OCI-LY7 (cell line): ENCODE data around the gene SMIM29. TPM values are rescaled to one million over a fixed set of nuclear protein-coding genes. Genes with fewer than 3 reads are reported as not detected.

Experiments
- BruUV-seq: library from RNA; stranded (reverse); fragments of 400-500 nt; replicated peaks from 2 replicates; lab custom pipeline; 2021; lab: Mats Ljungman, UMichigan
- CTCF ChIA-PET: fragments of 300-600 bp; sonication (Branson Sonifier 250); formaldehyde crosslinking; loops from one replicate; lab custom pipeline; 2022; ENCODE audit warnings: antibody characterized with exemption; ENCODE audit not compliant: unreplicated experiment; lab: Charles Lee
- POLR2A ChIA-PET: fragments of 300-600 bp; sonication (Branson Sonifier 250); formaldehyde crosslinking; loops from one replicate; lab custom pipeline; 2022; ENCODE audit warnings: antibody characterized with exemption; lab: Charles Lee
- DNase-seq: peaks from one replicate; pipeline ENCODE4 v3.0.0-alpha.2; 2015; ENCODE audit warnings: low spot score
- H2AFZ ChIP-seq: fragments of 200-600 bp; sonication (generic), shearing (Covaris generic); 2 replicates; pipeline ENCODE4 v1.6.1; 2014; ENCODE audit warnings: mild to moderate bottlenecking, antibody characterized with exemption, low read length, moderate library complexity
- H3K27ac ChIP-seq: fragments of 200-600 bp; sonication (generic); 2 replicates; pipeline ENCODE4 v1.5.1; 2014; ENCODE audit warnings: mixed run types, low read depth, mild to moderate bottlenecking, moderate library complexity, low read length, inconsistent platforms; ENCODE audit not compliant: poor library complexity, severe bottlenecking
- H3K36me3 ChIP-seq: fragments of 200-600 bp; sonication (generic); 2 replicates; pipeline ENCODE4 v1.6.1; 2014; ENCODE audit warnings: mild to moderate bottlenecking, antibody characterized with exemption, low read length, moderate library complexity, mixed read lengths; ENCODE audit not compliant: insufficient read depth
- H3K4me1 ChIP-seq: fragments of 200-600 bp; sonication (generic); 2 replicates; pipeline ENCODE4 v1.5.1; 2014; ENCODE audit warnings: mild to moderate bottlenecking, low read length; ENCODE audit not compliant: insufficient read depth, poor library complexity, severe bottlenecking
- H3K4me2 ChIP-seq: fragments of 200-600 bp; sonication (generic); 2 replicates; pipeline ENCODE4 v1.6.1; 2014; ENCODE audit warnings: mild to moderate bottlenecking, low read length
- H3K4me3 ChIP-seq: fragments of 200-600 bp; sonication (generic); 2 replicates; pipeline ENCODE4 v1.5.1; 2014; ENCODE audit warnings: mild to moderate bottlenecking, low read depth, low read length; ENCODE audit not compliant: poor library complexity, severe bottlenecking
- H3K79me2 ChIP-seq: fragments of 200-600 bp; sonication (generic); 2 replicates; pipeline ENCODE4 v1.6.1; 2016; ENCODE audit warnings: low read depth, mild to moderate bottlenecking, low read length, moderate library complexity, mixed read lengths; ENCODE audit not compliant: insufficient read depth
- H3K9me2 ChIP-seq: fragments of 200-600 bp; sonication (generic); 2 replicates; pipeline ENCODE4 v1.6.1; 2016; ENCODE audit warnings: mild to moderate bottlenecking, low read length, mixed read lengths; ENCODE audit not compliant: insufficient read depth
- H3K9me3 ChIP-seq: fragments of 200-600 bp; sonication (generic); 2 replicates; pipeline ENCODE4 v1.6.1; 2014; ENCODE audit warnings: mild to moderate bottlenecking, mixed run types, low read length, mixed read lengths
- H4K20me1 ChIP-seq: fragments of 200-600 bp; sonication (generic); 2 replicates; pipeline ENCODE4 v1.6.1; 2014; ENCODE audit warnings: mild to moderate bottlenecking, antibody characterized with exemption, low read length, moderate library complexity, mixed read lengths; ENCODE audit not compliant: insufficient read depth
- CTCF ChIP-seq: fragments of 200-600 bp; sonication (generic); conservative IDR thresholded peaks from 2 replicates; pipeline ENCODE4 v1.5.1; 2014; ENCODE audit warnings: mild to moderate bottlenecking, antibody characterized with exemption, low read length, moderate library complexity, mixed read lengths
- EZH2phosphoT487 ChIP-seq: fragments of 200-600 bp; sonication (generic); IDR thresholded peaks from 2 replicates; pipeline ENCODE4 v1.6.1; 2018; ENCODE audit warnings: low read depth, borderline replicate concordance, mild to moderate bottlenecking, mixed run types, antibody characterized with exemption, low read length, moderate library complexity, mixed read lengths
- intact Hi-C: fragments of 100-400 bp; cut with micrococcal nuclease; formaldehyde crosslinking; loops from one replicate; pipeline ENCODE4 v1.10.0; 2022; ENCODE audit not compliant: unreplicated experiment
- total RNA-seq, 2 experiments: library from RNA; depleted of rRNA in 1 of 2; stranded (reverse); fragments of >200 nt in 1 of 2; shearing (Covaris generic) in 1 of 2; gene quantifications; 2 replicates each; pipeline ENCODE4 v1.2.3, GENCODE V29; 2014 to 2022

The SMIM29 gene
- total RNA-seq, 2 experiments from 2014 or later, result 17.3 to 21.3 TPM

DNA sequence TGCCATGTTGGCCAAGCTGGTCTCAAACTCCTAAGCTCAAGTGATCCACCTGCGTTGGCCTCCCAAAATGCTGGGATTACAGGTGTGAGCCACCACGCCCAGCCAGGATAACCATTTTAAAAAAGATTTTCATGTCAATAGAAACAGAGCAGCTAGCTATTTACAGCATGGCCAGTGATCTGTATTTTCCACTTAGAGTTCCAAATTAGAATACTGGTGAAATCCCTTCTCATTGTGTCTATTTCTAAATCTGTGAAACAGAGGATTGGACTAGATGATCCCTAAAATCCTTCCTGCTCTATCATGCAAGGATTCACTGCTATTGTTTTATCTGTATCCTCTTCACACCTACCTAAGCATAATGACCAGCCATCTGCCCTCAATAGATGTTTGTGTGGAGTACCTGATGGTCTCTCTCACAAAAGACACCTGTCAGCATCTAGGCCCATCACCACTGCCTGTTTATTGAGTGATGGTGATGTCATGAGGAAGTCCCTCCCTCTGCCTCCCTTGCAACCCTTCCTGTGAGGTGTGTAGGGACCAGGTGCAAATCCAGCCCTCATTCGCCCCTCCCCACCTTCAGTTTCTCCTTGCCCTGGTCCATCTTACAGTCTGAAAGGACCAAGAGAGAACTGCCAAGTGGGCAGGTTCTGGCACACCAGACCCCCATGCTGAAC lies 26.5 kb upstream of the SMIM29 start:
- Histone ChIP-seq H3K9me2 (no peaks in the 10 kb centered on the region), H3K4me1 (peaks cover 8% of the 10 kb centered on the region), H2AFZ (no peak overlapping the region), H3K79me2 (no peaks in the 10 kb centered on the region), H4K20me1 (no peaks in the 10 kb centered on the region), H3K4me2 (no peak overlapping the region), H3K4me3 (no peak overlapping the region), H3K9me3 (no peaks in the 10 kb centered on the region), H3K27ac (no peak overlapping the region), H3K36me3 (peaks cover 18% of the 10 kb centered on the region)
- no peak for TF ChIP-seq CTCF
- TF ChIP-seq EZH2phosphoT487, result no peak
- ChIA-PET CTCF (no interaction called here), POLR2A (interaction anchor here (0.6 kb wide), 1 partner anchor 197 kb away, joined by 3 read pairs; no protein-coding TSS in a partner anchor)
- peak; percentile 33 for DNase-seq
- intact Hi-C loops, result no loop called here
- no TSS peak for BruUV-seq

DNA sequence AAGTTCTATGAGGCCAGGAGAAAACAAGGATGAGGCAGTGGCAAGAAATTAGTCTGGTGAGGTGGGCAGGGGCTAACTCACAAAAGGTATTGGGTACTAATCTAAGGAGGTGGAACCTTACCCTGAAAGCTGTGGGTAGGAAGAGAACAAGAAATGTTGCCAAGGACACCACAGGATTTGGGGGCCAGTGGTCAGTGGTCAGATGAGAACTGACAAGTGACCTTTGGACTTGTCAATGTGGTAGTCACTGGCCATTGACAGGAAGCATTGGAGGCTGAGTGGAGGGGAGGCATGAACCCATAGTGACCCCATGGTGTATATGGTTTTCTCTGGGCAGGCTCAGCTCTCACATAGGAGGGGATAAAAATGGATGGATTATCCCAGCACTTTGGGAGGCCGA lies 25.3 kb upstream of the SMIM29 start:
- POLR2A ChIA-PET, result no interaction called here
- no TSS peak for BruUV-seq
- H2AFZ ChIP-seq, result no peak overlapping the region

More for the DNA sequence above, 25.3 kb upstream of the SMIM29 start:
- TF ChIP-seq CTCF, result no peak
- TF ChIP-seq EZH2phosphoT487, result no peak
- Histone ChIP-seq H3K36me3 (peaks cover 8% of the 10 kb centered on the region; the same call in 1 of the 2 replicates), H3K4me3 (no peak overlapping the region), H3K79me2 (no peaks in the 10 kb centered on the region), H3K9me2 (no peaks in the 10 kb centered on the region), H3K4me1 (peaks cover 8% of the 10 kb centered on the region), H4K20me1 (no peaks in the 10 kb centered on the region), H3K9me3 (no peaks in the 10 kb centered on the region), H3K4me2 (no peak overlapping the region), H3K27ac (no peak overlapping the region)
- intact Hi-C loops, result no loop called here
- DNase-seq, result no peak
- CTCF ChIA-PET, result no interaction called here
